H1 (cell line): ENCODE data around the gene PLK5.

Experiments
- EZH2 ChIP-seq: fragments of 200-600 bp; sonication (generic); IDR thresholded peaks from 2 replicates; pipeline ENCODE4 v1.7.1; 2012; ENCODE audit warnings: low read depth, mild to moderate bottlenecking, moderate library complexity, low read length, inconsistent platforms; ENCODE audit not compliant: severe bottlenecking
- TF ChIP-seq, protein P1 (sequence below), 3 experiments: IDR thresholded peaks; 1 replicate in 2 of 3; 2 replicates in 1 of 3; pipeline versions ENCODE4 v1.5.1 to v1.6.1; 2011; ENCODE audit warnings: low read length in 3 of 3, mild to moderate bottlenecking in 3 of 3, inconsistent platforms in 2 of 3, low read depth in 1 of 3, moderate library complexity in 1 of 3; ENCODE audit not compliant: insufficient read depth in 1 of 3; ENCODE audit errors: control extremely low read depth in 1 of 3

DNA sequence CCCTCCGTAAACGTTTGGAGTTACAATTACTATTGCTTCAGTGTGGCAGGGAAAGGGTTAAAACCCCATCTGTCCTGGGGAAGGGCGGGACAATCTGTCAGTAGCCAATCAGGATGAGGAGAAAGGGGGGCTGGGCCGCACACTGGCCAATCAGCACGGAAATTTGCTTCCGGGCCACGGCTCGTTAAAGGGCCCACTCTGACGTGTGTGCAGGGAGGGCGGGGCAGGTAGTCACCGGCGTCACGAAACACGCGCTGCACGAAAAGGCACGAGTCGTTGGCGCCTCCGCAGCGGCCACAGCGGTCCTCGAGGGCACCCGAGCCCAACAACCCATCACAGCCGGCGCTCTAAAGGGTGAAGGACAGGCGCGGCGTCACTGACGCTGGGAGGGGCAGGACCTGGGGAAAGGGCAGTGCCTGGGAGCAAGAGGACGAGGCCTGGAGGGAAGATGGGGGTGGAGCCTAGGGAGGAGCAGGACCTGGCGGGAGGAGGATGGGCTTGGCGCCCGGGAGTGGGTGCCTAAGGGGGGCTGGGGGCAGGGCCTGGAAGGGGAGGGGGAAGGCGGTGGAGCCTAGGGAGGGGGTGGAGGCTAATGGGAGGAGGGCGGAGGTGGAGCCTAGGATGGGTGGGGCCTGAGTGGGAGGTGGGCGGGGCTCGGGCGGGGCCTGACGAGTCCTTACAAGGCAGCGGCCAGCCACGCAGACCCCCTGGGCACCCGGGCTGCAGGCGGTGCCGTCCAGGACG is 15.9 kb upstream of the PLK5 start:
- TF ChIP-seq, protein P1, sequence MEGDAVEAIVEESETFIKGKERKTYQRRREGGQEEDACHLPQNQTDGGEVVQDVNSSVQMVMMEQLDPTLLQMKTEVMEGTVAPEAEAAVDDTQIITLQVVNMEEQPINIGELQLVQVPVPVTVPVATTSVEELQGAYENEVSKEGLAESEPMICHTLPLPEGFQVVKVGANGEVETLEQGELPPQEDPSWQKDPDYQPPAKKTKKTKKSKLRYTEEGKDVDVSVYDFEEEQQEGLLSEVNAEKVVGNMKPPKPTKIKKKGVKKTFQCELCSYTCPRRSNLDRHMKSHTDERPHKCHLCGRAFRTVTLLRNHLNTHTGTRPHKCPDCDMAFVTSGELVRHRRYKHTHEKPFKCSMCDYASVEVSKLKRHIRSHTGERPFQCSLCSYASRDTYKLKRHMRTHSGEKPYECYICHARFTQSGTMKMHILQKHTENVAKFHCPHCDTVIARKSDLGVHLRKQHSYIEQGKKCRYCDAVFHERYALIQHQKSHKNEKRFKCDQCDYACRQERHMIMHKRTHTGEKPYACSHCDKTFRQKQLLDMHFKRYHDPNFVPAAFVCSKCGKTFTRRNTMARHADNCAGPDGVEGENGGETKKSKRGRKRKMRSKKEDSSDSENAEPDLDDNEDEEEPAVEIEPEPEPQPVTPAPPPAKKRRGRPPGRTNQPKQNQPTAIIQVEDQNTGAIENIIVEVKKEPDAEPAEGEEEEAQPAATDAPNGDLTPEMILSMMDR (IDR thresholded peaks at IDR 0.05; ENCODE audit: control extremely low read depth in 1 of 3, insufficient read depth in 1 of 3, low read depth in 1 of 3, low read length in 3 of 3) = no peak
- TF ChIP-seq EZH2 = no peak
